ENCODE results near the gene MICAL3. TPM values are rescaled to one million over a fixed set of nuclear protein-coding genes. Genes with fewer than 3 reads are reported as not detected.

Gene MICAL3
- polyA plus RNA-seq, 3 donors = 0.23 to 0.84 TPM; not detected in 1

- Histone ChIP-seq H3K4me3 (replicated peaks in 1 of 3; ENCODE audit: low read depth in 2 of 3, low read length in 3 of 3) (no peak overlapping the region), H3K79me2 (ENCODE audit: insufficient read depth, low read length) (no peaks in the 10 kb centered on the region), H4K20me1 (ENCODE audit: insufficient read depth, low read length) (no peaks in the 10 kb centered on the region), H3K9me3 (replicated peaks in 1 of 2; ENCODE audit: control insufficient read depth in 1 of 2, insufficient read depth in 1 of 2, low read length in 2 of 2) (no peaks in the 10 kb centered on the region), H3K9ac (ENCODE audit: insufficient read depth, low read length, poor library complexity, severe bottlenecking) (no peak overlapping the region), H3K27ac (ENCODE audit: low read depth in 1 of 2, low read length in 2 of 2) (no peak overlapping the region), H3K27me3 (ENCODE audit: control insufficient read depth in 2 of 2, insufficient read depth in 2 of 2, low read length in 2 of 2) (no peaks in the 10 kb centered on the region), H3K4me2 (replicated peaks; ENCODE audit: extremely low read depth, low read length, poor library complexity, severe bottlenecking) (no peak overlapping the region), H3K4me1 (ENCODE audit: control insufficient read depth in 1 of 2, insufficient read depth in 2 of 2, low read length in 2 of 2) (no peaks in the 10 kb centered on the region), H2AFZ (ENCODE audit: insufficient read depth, low read depth, low read length, poor library complexity, severe bottlenecking) (no peak overlapping the region), H3K36me3 (replicated peaks in 1 of 2; ENCODE audit: control insufficient read depth in 1 of 2, insufficient read depth in 2 of 2, low read length in 2 of 2) (no peaks in the 10 kb centered on the region)
- H3K36me3 Mint-ChIP-seq = peaks cover 0 to 2% of the 10 kb centered on the region in 2 donors
- no peak for DNase-seq
- H3K27me3 Mint-ChIP-seq (ENCODE audit: low read depth in 3 of 3) = no peaks in the 10 kb centered on the region
- WGBS (ENCODE audit: insufficient coverage) = 96% methylated on average over 13 of the region's 23 CpGs
- peaks cover 13% of the 10 kb centered on the region for H3K4me1 Mint-ChIP-seq
- H3K27ac Mint-ChIP-seq = no peak overlapping the region
- TF ChIP-seq CTCF (IDR thresholded peaks at IDR 0.05) = no peak
- intact Hi-C loops (cut with micrococcal nuclease) = no loop called here
- H3K4me3 Mint-ChIP-seq = no peak overlapping the region
- no peaks in the 10 kb centered on the region for H3K9me3 Mint-ChIP-seq
Observed at GRCh38 chr22:17865183-17866055, 158.9 kb downstream of the MICAL3 start.

GRCh38 chr22:17864398-17865182, 159.8 kb downstream of the MICAL3 start:
- Histone ChIP-seq H3K27me3 (ENCODE audit: control insufficient read depth in 2 of 2, insufficient read depth in 2 of 2, low read length in 2 of 2) (no peaks in the 10 kb centered on the region), H3K4me1 (ENCODE audit: control insufficient read depth in 1 of 2, insufficient read depth in 2 of 2, low read length in 2 of 2) (no peaks in the 10 kb centered on the region), H3K4me2 (replicated peaks; ENCODE audit: extremely low read depth, low read length, poor library complexity, severe bottlenecking) (no peak overlapping the region), H3K4me3 (replicated peaks in 1 of 3; ENCODE audit: low read depth in 2 of 3, low read length in 3 of 3) (no peak overlapping the region), H3K9me3 (replicated peaks in 1 of 2; ENCODE audit: control insufficient read depth in 1 of 2, insufficient read depth in 1 of 2, low read length in 2 of 2) (no peaks in the 10 kb centered on the region), H3K27ac (ENCODE audit: low read depth in 1 of 2, low read length in 2 of 2) (no peak overlapping the region), H3K36me3 (replicated peaks in 1 of 2; ENCODE audit: control insufficient read depth in 1 of 2, insufficient read depth in 2 of 2, low read length in 2 of 2) (no peaks in the 10 kb centered on the region), H3K79me2 (ENCODE audit: insufficient read depth, low read length) (no peaks in the 10 kb centered on the region), H4K20me1 (ENCODE audit: insufficient read depth, low read length) (no peaks in the 10 kb centered on the region), H2AFZ (ENCODE audit: insufficient read depth, low read depth, low read length, poor library complexity, severe bottlenecking) (no peak overlapping the region), H3K9ac (ENCODE audit: insufficient read depth, low read length, poor library complexity, severe bottlenecking) (no peak overlapping the region)
- H3K36me3 Mint-ChIP-seq = peaks cover 0 to 2% of the 10 kb centered on the region in 2 donors
- WGBS (ENCODE audit: insufficient coverage) = 93% methylated on average over 20 of the region's 27 CpGs
- intact Hi-C loops (cut with micrococcal nuclease) = no loop called here
- no peaks in the 10 kb centered on the region for H3K9me3 Mint-ChIP-seq
- DNase-seq = no peak
- H3K27ac Mint-ChIP-seq = no peak overlapping the region
- peaks cover 13% of the 10 kb centered on the region for H3K4me1 Mint-ChIP-seq
- H3K4me3 Mint-ChIP-seq = no peak overlapping the region
- no peaks in the 10 kb centered on the region for H3K27me3 Mint-ChIP-seq (ENCODE audit: low read depth in 3 of 3)
- no peak for TF ChIP-seq CTCF (IDR thresholded peaks at IDR 0.05)

Measured in CD14-positive monocyte (primary cell).